Mucosa of stomach (tissue), 1 donor: ENCODE data around the gene LRRC34.

ENCODE experiments used
- H3K27me3 ChIP-seq: one replicate; pipeline ENCODE4 v1.7.0; 2013; ENCODE audit warnings: mild to moderate bottlenecking, low read length; ENCODE audit not compliant: control insufficient read depth, insufficient read depth
- H3K36me3 ChIP-seq: one replicate; pipeline ENCODE4 v1.7.0; 2013; ENCODE audit warnings: low read length; ENCODE audit not compliant: control insufficient read depth, insufficient read depth
- H3K4me1 ChIP-seq: one replicate; pipeline ENCODE4 v1.7.0; 2013; ENCODE audit warnings: mild to moderate bottlenecking, low read length; ENCODE audit not compliant: control insufficient read depth, insufficient read depth
- H3K4me3 ChIP-seq: one replicate; pipeline ENCODE4 v1.7.0; 2013; ENCODE audit warnings: low read length
- H3K9ac ChIP-seq: one replicate; pipeline ENCODE4 v1.7.0; 2013; ENCODE audit warnings: mild to moderate bottlenecking, low read length, moderate library complexity
- H3K9me3 ChIP-seq: one replicate; pipeline ENCODE4 v1.7.0; 2013; ENCODE audit warnings: mild to moderate bottlenecking, low read length, moderate library complexity; ENCODE audit not compliant: control insufficient read depth
- donor health status: Pancreatic carcinoma.

LRRC34 gene, protein sequence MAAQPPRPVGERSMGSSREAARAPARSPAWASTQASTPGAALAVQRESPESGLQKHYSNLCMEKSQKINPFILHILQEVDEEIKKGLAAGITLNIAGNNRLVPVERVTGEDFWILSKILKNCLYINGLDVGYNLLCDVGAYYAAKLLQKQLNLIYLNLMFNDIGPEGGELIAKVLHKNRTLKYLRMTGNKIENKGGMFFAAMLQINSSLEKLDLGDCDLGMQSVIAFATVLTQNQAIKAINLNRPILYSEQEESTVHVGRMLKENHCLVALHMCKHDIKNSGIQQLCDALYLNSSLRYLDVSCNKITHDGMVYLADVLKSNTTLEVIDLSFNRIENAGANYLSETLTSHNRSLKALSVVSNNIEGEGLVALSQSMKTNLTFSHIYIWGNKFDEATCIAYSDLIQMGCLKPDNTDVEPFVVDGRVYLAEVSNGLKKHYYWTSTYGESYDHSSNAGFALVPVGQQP

DNA sequence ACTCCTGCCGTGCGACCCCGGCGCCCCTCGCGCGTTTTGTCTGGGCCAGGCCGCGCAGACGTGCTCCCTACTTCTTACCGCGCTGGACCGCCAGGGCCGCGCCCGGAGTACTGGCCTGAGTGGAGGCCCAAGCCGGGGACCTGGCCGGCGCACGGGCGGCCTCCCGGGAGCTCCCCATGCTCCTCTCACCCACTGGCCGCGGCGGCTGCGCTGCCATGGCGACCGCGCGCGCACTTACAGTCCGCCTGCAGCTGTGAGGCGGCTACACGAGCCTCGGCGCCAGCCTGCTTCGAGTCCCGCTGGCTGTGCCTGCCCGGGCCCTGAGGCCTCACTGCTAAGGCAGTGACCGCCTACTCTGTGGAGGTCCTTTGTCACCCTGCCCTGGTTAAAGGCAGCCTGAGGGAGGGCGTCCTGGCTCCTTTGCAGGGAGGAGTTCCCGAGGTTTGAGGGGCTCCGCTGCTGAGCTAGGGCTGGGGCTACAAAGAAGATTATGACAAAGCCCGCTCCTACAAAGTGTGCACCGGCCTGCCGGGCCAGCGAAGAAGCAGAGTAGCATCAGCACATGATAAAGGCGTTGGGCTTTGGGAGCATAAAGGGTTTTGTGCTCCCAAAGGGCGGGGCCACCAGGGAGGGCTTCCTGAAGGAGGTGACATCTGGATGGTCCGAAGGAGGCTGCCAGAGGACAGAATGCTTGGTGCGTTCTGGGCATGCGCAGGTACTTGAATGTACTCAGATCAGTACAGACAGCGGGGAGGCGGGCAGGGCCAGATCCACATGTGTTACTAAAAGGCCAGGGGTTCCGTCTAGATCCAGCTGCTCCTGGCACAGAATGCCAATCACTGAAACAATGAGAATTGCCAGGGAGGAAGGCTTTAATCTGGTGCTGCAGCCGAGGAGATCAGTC lies at the start of gene LRRC34, which contains the start of gene LRRIQ4:
Gene LRRC34, minus strand, starts transcription at position 573 of the 904 bp plus-strand sequence. Its CDS starts 356 bp downstream, at position 217.
Gene LRRIQ4, plus strand, starts transcription at position 539 of the 904 bp plus-strand sequence. CDS start 9,052 bp downstream, outside the sequence.
- no peaks in the 10 kb centered on the region for H3K27me3 ChIP-seq
- peaks cover 18% of the 10 kb centered on the region for H3K4me1 ChIP-seq
- no peaks in the 10 kb centered on the region for H3K9me3 ChIP-seq
- peak within 1 kb of the TSS; percentile 52 for H3K9ac ChIP-seq
- no peaks in the 10 kb centered on the region for H3K36me3 ChIP-seq
- H3K4me3 ChIP-seq: peak within 1 kb of the TSS; percentile 73

DNA sequence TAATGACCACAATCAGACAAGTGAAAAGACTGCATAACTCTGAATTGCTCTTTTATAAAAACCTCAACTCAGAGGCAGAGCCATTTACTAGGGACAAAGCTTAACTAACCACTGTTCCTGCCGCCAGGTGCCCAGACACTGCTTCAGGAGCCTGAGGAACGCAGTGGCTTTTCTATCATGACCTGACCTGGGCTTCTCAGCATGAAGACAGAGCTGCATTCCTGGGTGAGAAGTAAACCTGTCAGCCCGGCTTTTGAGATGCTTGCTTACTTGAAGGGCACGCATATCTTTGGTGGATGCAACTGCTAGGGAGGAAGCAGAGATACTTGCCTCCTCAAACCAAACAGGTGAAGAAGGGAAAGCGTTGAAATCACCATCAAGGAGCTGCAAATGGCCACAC lies 49.2 kb upstream of the LRRC34 start:
- Histone ChIP-seq H3K4me3 (no peak overlapping the region), H3K36me3 (peaks cover 3% of the 10 kb centered on the region), H3K27me3 (no peaks in the 10 kb centered on the region), H3K4me1 (peaks cover 7% of the 10 kb centered on the region), H3K9me3 (no peaks in the 10 kb centered on the region), H3K9ac (no peak overlapping the region)

DNA sequence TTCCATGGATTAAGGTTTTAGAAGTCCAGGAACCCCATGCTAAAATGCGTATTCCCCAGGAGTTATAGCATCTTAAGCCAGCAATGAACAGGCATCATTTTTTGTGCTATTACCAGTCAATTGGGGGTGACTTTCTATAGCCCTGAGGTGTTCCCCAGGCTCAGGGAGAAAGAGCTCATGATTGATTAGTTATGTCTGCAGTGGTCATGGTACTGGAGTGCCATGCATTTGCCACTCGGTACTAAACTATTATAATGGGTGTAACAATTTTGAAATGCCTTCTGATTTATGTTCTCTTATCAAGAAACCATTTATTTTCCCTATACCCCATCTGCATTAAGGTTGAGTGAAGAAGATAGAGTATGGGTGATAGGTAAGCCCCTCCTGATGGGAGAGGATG lies 45.1 kb upstream of the LRRC34 start:
- Histone ChIP-seq H3K36me3 (peaks cover 3% of the 10 kb centered on the region), H3K4me3 (no peak overlapping the region), H3K4me1 (no peaks in the 10 kb centered on the region), H3K9ac (no peak overlapping the region), H3K27me3 (no peaks in the 10 kb centered on the region), H3K9me3 (no peaks in the 10 kb centered on the region)

DNA sequence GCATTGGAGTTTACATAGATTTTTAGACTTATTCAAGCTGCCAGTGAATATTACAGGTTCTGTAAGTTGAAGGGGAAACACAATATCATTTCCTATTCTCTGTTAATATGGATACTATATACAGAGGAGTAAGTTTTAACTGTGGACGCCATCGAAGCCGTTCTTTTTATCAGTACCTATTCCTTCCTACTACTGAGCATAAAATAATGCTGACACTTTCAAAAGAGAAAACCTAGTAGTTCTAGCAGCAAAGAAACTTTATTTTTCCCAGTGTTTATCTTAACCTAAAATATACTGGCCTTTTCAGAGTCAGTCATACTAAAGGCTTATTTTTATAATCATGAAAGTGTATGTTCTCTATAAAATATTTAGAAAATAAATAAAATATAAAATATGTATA lies 42.8 kb upstream of the LRRC34 start:
- Histone ChIP-seq H3K9ac (no peak overlapping the region), H3K27me3 (no peaks in the 10 kb centered on the region), H3K36me3 (no peaks in the 10 kb centered on the region), H3K4me1 (no peaks in the 10 kb centered on the region), H3K4me3 (no peak overlapping the region), H3K9me3 (no peaks in the 10 kb centered on the region)

DNA sequence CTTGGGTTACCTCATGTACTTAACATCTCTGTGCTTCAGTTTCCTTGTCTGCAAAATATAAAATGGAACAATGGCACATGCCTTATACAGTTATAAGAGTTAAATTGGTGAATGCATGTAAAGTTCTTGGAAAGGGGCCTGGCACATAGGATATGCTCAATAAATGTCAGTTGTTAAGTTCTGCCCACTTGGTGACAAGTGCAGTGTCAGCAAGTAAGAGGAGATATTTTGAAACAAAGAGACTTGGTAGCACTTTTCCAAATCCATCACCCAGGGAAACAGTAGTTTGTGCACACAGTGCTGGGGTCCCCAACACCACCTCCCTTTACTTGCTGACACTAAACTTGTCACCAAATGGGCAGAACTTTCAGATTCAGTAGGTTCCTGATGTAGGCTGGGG lies 37.9 kb upstream of the LRRC34 start:
- no peaks in the 10 kb centered on the region for H3K36me3 ChIP-seq
- no peaks in the 10 kb centered on the region for H3K27me3 ChIP-seq
- no peak overlapping the region for H3K4me3 ChIP-seq
- no peak overlapping the region for H3K9ac ChIP-seq
- no peaks in the 10 kb centered on the region for H3K9me3 ChIP-seq
- no peaks in the 10 kb centered on the region for H3K4me1 ChIP-seq

DNA sequence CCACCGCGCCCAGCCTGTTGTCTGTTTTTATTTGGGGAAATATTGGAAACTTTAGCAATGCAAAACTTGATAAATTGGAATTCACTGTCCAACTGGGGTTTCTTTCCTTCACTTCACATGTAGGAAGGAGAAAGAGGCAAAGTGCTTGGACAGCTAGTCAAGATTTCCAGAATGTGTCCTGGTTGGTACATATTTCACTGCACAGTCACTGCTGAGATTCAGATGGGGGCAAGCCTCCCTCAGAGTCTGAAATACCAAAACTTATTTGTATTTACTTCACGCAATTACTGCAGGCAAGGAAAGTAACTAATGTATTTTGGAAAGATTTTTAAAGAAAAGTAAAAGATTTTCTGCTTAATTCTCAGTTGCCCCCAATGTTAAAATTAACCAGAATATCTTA lies 36.0 kb upstream of the LRRC34 start:
- H3K9ac ChIP-seq: no peak overlapping the region
- H3K4me1 ChIP-seq: no peaks in the 10 kb centered on the region
- no peak overlapping the region for H3K4me3 ChIP-seq
- H3K36me3 ChIP-seq: no peaks in the 10 kb centered on the region
- no peaks in the 10 kb centered on the region for H3K27me3 ChIP-seq
- no peaks in the 10 kb centered on the region for H3K9me3 ChIP-seq

DNA sequence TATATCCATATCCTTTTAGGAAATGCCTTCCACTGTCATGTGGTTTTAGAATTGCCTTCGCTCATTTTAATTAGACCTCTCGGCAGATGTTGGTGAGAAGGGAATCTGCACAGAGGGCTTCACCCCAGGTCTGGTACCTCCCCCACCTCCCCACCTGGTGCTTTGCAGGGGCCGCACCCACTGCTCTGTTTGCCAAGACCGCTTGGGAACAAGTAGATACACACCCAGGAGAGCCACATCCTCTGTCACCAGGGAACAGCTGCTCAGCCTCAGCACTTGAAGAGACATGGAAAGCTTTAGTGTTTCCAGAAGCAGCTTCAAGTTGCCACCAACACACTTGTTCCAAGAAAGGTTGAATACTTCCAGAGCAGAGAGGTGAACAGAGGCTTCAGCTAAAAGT lies 35.2 kb upstream of the LRRC34 start:
- Histone ChIP-seq H3K4me1 (no peaks in the 10 kb centered on the region), H3K9ac (no peak overlapping the region), H3K4me3 (no peak overlapping the region), H3K36me3 (no peaks in the 10 kb centered on the region), H3K27me3 (no peaks in the 10 kb centered on the region), H3K9me3 (no peaks in the 10 kb centered on the region)

DNA sequence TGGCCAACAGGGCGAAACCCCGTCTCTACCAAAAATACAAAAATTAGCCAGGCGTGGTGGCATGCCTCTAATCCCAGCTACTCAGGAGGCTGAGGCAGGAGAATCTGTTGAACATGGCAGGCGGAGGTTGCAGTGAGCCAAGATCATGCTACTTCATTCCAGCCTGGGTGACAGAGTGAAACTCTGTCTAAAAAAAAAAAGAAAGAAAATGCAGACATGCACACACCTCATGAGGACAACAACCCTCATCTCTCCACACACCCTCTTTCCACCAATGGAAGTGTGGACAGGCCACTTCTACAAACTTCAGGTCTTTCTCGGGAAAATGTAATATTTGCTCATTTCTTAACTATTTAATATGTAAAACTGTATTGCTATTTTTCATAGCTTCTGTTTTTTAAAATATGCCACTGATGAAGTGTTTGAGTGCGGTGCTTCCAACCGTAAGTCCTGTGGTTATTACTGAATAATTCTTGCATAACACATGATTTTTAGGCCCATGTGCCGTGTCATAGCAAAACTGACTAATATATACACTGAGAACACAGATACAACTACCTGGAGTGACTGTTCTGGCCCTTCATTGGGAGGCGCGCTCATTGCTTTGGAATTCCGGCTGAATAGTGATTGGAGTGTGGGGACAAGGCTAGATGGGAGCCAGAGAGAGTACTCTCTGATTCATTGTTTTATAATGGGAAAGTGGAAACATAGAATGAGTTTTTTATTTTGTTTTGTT lies 33.9 kb upstream of the LRRC34 start:
- Histone ChIP-seq H3K4me1 (no peaks in the 10 kb centered on the region), H3K36me3 (no peaks in the 10 kb centered on the region), H3K27me3 (no peaks in the 10 kb centered on the region), H3K4me3 (no peak overlapping the region), H3K9ac (no peak overlapping the region), H3K9me3 (no peaks in the 10 kb centered on the region)

DNA sequence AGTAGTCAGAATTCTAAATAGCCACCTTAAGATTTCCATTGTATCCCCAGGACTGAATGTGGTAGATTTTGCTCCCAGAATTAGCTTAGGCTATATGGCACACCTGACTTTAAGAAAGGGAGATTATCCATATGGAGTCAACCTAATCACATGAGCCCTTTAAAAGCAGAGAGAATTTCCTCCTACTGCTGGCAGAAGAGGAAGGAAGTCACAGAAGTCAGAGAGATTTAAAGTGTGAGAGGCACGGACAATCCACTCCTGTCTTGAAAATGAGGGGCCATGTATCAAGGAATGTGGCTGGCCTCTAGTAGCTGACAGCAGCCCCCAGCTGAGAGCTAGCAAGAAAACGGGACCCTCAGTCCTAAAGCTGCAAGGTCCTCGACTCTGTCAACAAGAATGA lies 30.3 kb upstream of the LRRC34 start:
- Histone ChIP-seq H3K4me1 (peaks cover 8% of the 10 kb centered on the region), H3K4me3 (no peak overlapping the region), H3K36me3 (no peaks in the 10 kb centered on the region), H3K9me3 (no peaks in the 10 kb centered on the region), H3K27me3 (no peaks in the 10 kb centered on the region), H3K9ac (no peak overlapping the region)

DNA sequence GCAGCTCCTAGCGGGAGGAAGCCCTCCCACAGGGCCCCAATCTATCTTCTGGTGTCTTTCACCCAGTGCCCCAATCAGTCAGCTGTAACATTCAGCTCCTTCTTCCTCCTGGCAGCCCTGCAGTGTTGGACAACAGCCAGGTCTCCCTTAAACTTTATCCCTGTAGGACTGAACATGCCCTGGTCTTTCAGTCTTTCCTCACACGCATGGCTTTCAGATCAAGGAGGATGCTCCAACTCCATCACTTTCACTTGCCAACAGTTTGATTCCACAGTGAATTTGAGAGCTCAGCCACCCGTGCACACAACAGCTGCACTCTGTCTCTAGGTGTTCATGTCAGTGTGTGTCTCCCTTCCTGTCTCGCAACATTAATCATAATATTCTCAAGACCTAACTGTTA lies 28.5 kb upstream of the LRRC34 start:
- no peaks in the 10 kb centered on the region for H3K36me3 ChIP-seq
- no peak overlapping the region for H3K4me3 ChIP-seq
- peaks cover 8% of the 10 kb centered on the region for H3K4me1 ChIP-seq
- no peaks in the 10 kb centered on the region for H3K9me3 ChIP-seq
- no peak overlapping the region for H3K9ac ChIP-seq
- no peaks in the 10 kb centered on the region for H3K27me3 ChIP-seq

DNA sequence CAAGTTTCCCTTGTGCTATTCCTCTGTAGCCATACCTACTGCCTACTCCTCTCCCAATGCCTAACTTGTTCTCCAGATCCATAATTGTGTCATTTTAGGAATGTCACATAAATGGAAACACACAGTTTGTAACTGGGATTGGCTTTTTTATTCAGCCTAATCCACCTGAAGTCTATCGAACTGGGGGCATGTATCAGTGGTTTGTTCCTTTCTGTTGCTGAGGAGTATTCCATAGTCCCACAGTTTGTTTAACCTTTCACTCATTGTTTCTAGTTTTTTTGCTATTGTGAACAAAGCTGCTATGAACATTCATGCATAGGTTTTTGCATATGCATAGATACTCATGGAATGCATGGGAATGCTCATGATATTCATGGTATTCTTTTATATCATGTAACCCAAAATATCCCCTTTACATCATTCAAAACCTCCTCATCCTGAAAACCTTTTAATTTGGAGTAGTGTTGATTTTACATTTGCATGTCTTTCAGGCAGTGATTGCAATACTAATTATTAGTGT lies 25.9 kb upstream of the LRRC34 start:
- Histone ChIP-seq H3K36me3 (no peaks in the 10 kb centered on the region), H3K9me3 (no peaks in the 10 kb centered on the region), H3K9ac (no peak overlapping the region), H3K4me1 (peaks cover 8% of the 10 kb centered on the region), H3K4me3 (no peak overlapping the region), H3K27me3 (no peaks in the 10 kb centered on the region)
